ENCODE results near the gene ATP8B3. TPM values are rescaled to one million over a fixed set of nuclear protein-coding genes. Genes with fewer than 3 reads are reported as not detected.

ATP8B3 gene
- total and polyA plus RNA-seq, 9 of the 15 experiments (the other 6 are each of a cell fraction or from before 2014, with no cell fraction given) = 1.2 to 12.3 (median 3.8) TPM

GRCh38 chr19:1811472-1811894, 593 bp downstream of the ATP8B3 start (continued):
- TF ChIP-seq ZBTB40 (IDR thresholded peaks at IDR 0.05) (peak; percentile 42), ZBTB40 (CRISPR knock-in tag; IDR thresholded peaks at IDR 0.05) (no peak), ZNF592 (IDR thresholded peaks at IDR 0.05) (no peak), JUND (IDR thresholded peaks at IDR 0.05; ENCODE audit: borderline replicate concordance, low read depth, low read length) (peak; percentile 92), JUND (tag; IDR thresholded peaks at IDR 0.05; ENCODE audit: borderline replicate concordance, low read depth, low read length) (peak; percentile 76; the same call in 1 of the 3 replicates), HDAC6 (IDR thresholded peaks at IDR 0.05; ENCODE audit: low read depth, low read length) (no peak), ZNF23 (CRISPR knock-in tag; IDR thresholded peaks at IDR 0.05) (no peak), SMARCC2 (IDR thresholded peaks at IDR 0.05; ENCODE audit: low read depth) (0 out of 2 replicates have a peak, but pooled peaks have one; percentile 44), RBBP5 (IDR thresholded peaks at IDR 0.05; ENCODE audit: borderline replicate concordance, insufficient read depth, low read length, poor library complexity, severe bottlenecking) (no peak), THRA (IDR thresholded peaks at IDR 0.05) (no peak), CTBP1 (IDR thresholded peaks at IDR 0.05; ENCODE audit: borderline replicate concordance) (no peak; the same call in 1 of the 2 replicates), HNRNPH1 (optimal IDR thresholded peaks at IDR 0.05; ENCODE audit: low read depth, low read length) (no peak), CREB1 (IDR thresholded peaks at IDR 0.05) (no peak), CREB1 (CRISPR knock-in tag; IDR thresholded peaks at IDR 0.05) (no peak), ZNF507 (tag; conservative IDR thresholded peaks at IDR 0.05) (no peak)
